Hepatocyte (in vitro differentiated cells): Measurements from ENCODE around the gene CRISPLD2. TPM values are rescaled to one million over a fixed set of nuclear protein-coding genes. Genes with fewer than 3 reads are reported as not detected.

Experiments
- DNase-seq: peaks from one replicate; pipeline ENCODE4 v3.0.0-alpha.2; 2016; ENCODE audit warnings: low spot score
- H2AFZ ChIP-seq: fragments of 200-600 bp; sonication (generic); 2 replicates; pipeline ENCODE4 v1.6.0; 2016; ENCODE audit warnings: antibody characterized with exemption, mild to moderate bottlenecking
- H3K27ac ChIP-seq: fragments of 200-600 bp; sonication (generic); 2 replicates; pipeline ENCODE4 v1.5.1; 2016; ENCODE audit warnings: mild to moderate bottlenecking
- H3K27me3 ChIP-seq: fragments of 200-600 bp; sonication (generic); 2 replicates; pipeline ENCODE4 v1.6.1; 2016
- H3K36me3 ChIP-seq: fragments of 200-600 bp; sonication (generic); replicated peaks from 2 replicates; pipeline ENCODE4 v1.5.1; 2016; ENCODE audit warnings: low read depth; ENCODE audit not compliant: insufficient read depth
- H3K4me1 ChIP-seq: fragments of 200-600 bp; sonication (generic); 2 replicates; pipeline ENCODE4 v1.5.1; 2016; ENCODE audit warnings: mild to moderate bottlenecking, moderate library complexity; ENCODE audit not compliant: insufficient read depth
- H3K4me2 ChIP-seq: fragments of 200-600 bp; sonication (generic); 2 replicates; pipeline ENCODE4 v1.6.0; 2016
- H3K4me3 ChIP-seq: fragments of 200-600 bp; sonication (generic); 2 replicates; pipeline ENCODE4 v1.5.1; 2016; ENCODE audit warnings: mild to moderate bottlenecking
- H3K79me2 ChIP-seq: fragments of 200-600 bp; sonication (generic); 2 replicates; pipeline ENCODE4 v1.6.0; 2017; ENCODE audit warnings: mild to moderate bottlenecking
- H3K9me2 ChIP-seq: fragments of 200-600 bp; sonication (generic); replicated peaks from 2 replicates; pipeline ENCODE4 v1.6.0; 2017; ENCODE audit warnings: mild to moderate bottlenecking; ENCODE audit not compliant: insufficient read depth
- H3K9me3 ChIP-seq: fragments of 200-600 bp; sonication (generic); 2 replicates; pipeline ENCODE4 v1.5.1; 2016; ENCODE audit warnings: low read depth, mild to moderate bottlenecking
- H4K20me1 ChIP-seq: fragments of 200-600 bp; sonication (generic); 2 replicates; pipeline ENCODE4 v1.6.0; 2016; ENCODE audit warnings: mild to moderate bottlenecking; ENCODE audit not compliant: insufficient read depth, poor library complexity, severe bottlenecking
- EZH2 ChIP-seq: fragments of 200-600 bp; sonication (generic); IDR thresholded peaks from 2 replicates; pipeline ENCODE4 v1.6.1; 2016; ENCODE audit warnings: antibody characterized with exemption, mild to moderate bottlenecking, borderline replicate concordance
- EZH2phosphoT487 ChIP-seq: fragments of 200-600 bp; sonication (generic); IDR thresholded peaks from one replicate; pipeline ENCODE4 v1.6.1; 2018; ENCODE audit warnings: antibody characterized with exemption, mild to moderate bottlenecking, low read depth, moderate library complexity; ENCODE audit not compliant: unreplicated experiment, severe bottlenecking
- WGBS: methylation state at CpG from one replicate; pipeline ENCODE4 v1.1.6; 2016; ENCODE audit warnings: low lambda C conversion rate; ENCODE audit errors: missing lambda C conversion rate; 5-methylcytosine and 5-hydroxymethylcytosine counted together
- polyA plus RNA-seq: library from polyadenylated mRNA; unstranded; fragments of >200 nt; fragmentation: Nextera tagmentation; extraction: Ambion mirVana; gene quantifications from 2 replicates; pipeline ENCODE4 v1.2.1, GENCODE V29; 2016
- total RNA-seq: library from RNA; depleted of rRNA; stranded (reverse); fragments of >200 nt; gene quantifications from 2 replicates; pipeline ENCODE4 v1.2.3, GENCODE V29; 2014
- TF ChIP-seq, protein P1 (sequence below): fragments of 200-600 bp; sonication (generic); IDR thresholded peaks from 2 replicates; pipeline ENCODE4 v1.5.1; 2016; ENCODE audit warnings: antibody characterized with exemption, mild to moderate bottlenecking; ENCODE audit not compliant: poor library complexity

The CRISPLD2 gene
- total and polyA plus RNA-seq, 2 experiments from 2014 or later = 281 to 315 TPM

DNA sequence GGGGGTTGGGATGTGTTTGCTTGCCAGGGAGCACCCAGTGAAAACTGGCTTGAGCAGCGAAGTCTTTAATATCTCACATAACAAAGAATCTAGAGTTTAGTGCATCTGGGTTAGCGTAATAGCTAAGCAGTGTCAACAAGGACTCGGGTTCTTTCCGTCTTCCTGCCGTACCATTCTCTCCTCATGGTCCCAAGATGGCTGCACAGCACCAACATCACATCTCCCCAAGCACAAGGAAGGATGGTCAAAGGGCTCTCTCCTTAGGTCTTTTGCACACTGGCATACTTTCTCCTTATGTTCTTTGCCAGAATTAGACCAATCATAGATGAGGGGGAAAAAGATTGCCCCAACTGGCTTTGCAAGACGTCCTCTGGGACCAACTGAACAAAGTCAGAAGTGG lies 30.9 kb downstream of the CRISPLD2 start:
- H3K27ac ChIP-seq = peak overlapping the region; percentile 85
- H3K4me3 ChIP-seq = no peak overlapping the region
- no peak for TF ChIP-seq EZH2phosphoT487
- TF ChIP-seq, protein P1, sequence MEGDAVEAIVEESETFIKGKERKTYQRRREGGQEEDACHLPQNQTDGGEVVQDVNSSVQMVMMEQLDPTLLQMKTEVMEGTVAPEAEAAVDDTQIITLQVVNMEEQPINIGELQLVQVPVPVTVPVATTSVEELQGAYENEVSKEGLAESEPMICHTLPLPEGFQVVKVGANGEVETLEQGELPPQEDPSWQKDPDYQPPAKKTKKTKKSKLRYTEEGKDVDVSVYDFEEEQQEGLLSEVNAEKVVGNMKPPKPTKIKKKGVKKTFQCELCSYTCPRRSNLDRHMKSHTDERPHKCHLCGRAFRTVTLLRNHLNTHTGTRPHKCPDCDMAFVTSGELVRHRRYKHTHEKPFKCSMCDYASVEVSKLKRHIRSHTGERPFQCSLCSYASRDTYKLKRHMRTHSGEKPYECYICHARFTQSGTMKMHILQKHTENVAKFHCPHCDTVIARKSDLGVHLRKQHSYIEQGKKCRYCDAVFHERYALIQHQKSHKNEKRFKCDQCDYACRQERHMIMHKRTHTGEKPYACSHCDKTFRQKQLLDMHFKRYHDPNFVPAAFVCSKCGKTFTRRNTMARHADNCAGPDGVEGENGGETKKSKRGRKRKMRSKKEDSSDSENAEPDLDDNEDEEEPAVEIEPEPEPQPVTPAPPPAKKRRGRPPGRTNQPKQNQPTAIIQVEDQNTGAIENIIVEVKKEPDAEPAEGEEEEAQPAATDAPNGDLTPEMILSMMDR = no peak
- TF ChIP-seq EZH2 = no peak
- no peaks in the 10 kb centered on the region for H3K79me2 ChIP-seq
- H4K20me1 ChIP-seq = no peaks in the 10 kb centered on the region
- no peak for DNase-seq
- H2AFZ ChIP-seq = no peak overlapping the region
- H3K27me3 ChIP-seq = no peaks in the 10 kb centered on the region
- H3K9me2 ChIP-seq = no peaks in the 10 kb centered on the region
- H3K36me3 ChIP-seq = no peaks in the 10 kb centered on the region
- no peak overlapping the region for H3K4me2 ChIP-seq
- no peaks in the 10 kb centered on the region for H3K4me1 ChIP-seq
- no peaks in the 10 kb centered on the region for H3K9me3 ChIP-seq
- 98% methylated on average over 6 of the region's 6 CpGs for WGBS

DNA sequence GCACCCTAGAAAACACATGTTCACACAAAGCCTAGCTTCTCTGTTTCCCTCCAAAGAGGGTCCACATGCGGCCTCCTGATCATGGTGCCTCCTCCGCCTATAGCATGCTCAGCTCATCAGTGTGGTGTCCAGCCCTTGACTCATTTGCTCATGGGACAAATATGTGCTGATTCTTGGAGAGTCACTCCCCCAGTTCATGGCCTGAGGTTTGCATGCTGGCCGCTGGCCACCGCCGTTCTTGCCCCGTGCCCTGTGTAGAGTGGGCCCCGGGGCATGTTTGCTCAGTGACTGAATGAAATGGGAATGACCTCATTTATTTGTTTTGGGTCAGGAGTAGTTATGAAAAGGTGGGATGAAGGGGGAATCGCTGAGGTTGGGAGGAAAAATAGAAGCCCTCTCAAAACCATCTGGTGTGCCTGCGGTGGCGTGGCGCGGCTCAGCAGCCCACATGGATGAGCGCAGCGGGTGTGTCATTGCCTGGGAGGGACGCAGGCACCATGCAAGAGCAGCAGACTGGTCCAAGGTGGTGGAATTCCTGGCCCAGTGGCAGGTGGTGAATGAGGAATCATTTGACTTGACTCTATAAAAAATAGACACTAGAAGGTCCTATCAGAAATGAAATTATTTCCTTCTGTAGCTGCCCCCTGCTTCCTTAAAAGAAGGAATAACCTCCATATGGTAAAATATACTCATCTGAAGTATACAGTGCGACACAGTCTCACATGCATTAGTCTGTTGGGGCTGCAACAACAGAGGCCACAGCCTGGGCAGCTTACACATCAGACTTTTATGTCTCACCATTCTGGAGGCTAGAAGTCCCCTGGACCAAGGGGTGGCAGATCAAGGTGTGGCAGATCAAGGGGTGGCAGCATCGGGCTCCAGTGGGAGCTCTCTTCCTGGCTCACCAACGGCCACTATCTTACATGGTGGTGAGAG lies 31.7 kb downstream of the CRISPLD2 start:
- TF ChIP-seq EZH2phosphoT487 (no peak), EZH2 (no peak)
- TF ChIP-seq, protein P1 = no peak

DNA sequence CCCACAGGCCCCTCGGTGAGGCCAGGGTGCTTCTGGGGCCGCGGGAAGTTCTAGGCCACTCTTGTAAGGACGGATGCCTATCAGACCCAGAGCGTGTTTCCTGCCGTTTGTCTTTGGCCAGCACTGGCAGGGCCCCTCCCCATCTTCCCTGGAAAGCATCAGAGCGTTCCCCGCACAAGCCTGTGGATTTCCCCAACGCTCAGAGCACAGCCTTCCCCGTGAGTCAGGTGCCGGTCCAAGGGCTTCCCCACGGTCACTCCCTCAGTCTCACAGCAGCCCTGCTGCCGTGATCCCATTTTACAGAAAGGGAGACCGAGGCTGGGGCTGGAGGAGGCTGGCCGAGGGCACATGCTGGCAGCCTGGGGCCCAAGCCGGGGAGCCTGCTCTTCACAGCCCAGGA lies 33.7 kb downstream of the CRISPLD2 start:
- no peaks in the 10 kb centered on the region for H3K9me2 ChIP-seq

More for the DNA sequence above, 31.7 kb downstream of the CRISPLD2 start:
- Histone ChIP-seq H3K4me1 (no peaks in the 10 kb centered on the region), H3K9me2 (no peaks in the 10 kb centered on the region), H3K27me3 (no peaks in the 10 kb centered on the region), H3K4me2 (no peak overlapping the region), H4K20me1 (no peaks in the 10 kb centered on the region), H3K9me3 (no peaks in the 10 kb centered on the region), H2AFZ (no peak overlapping the region), H3K4me3 (no peak overlapping the region), H3K36me3 (no peaks in the 10 kb centered on the region), H3K79me2 (no peaks in the 10 kb centered on the region), H3K27ac (peak overlapping the region; percentile 85)
- DNase-seq = peak; percentile 81
- 78% methylated on average over 18 of the region's 18 CpGs for WGBS

More for the DNA sequence above, 33.7 kb downstream of the CRISPLD2 start:
- Histone ChIP-seq H4K20me1 (no peaks in the 10 kb centered on the region), H3K27ac (no peak overlapping the region), H2AFZ (no peak overlapping the region), H3K27me3 (no peaks in the 10 kb centered on the region), H3K79me2 (no peaks in the 10 kb centered on the region), H3K4me3 (no peak overlapping the region), H3K4me1 (no peaks in the 10 kb centered on the region), H3K36me3 (no peaks in the 10 kb centered on the region), H3K9me3 (no peaks in the 10 kb centered on the region), H3K4me2 (no peak overlapping the region)
- TF ChIP-seq, protein P1 = no peak
- TF ChIP-seq EZH2 = no peak
- TF ChIP-seq EZH2phosphoT487 = no peak
- DNase-seq = no peak
- WGBS = 85% methylated on average over 16 of the region's 16 CpGs
